H9 (cell line): Measurements from ENCODE around the gene LHFPL5. TPM values are rescaled to one million over a fixed set of nuclear protein-coding genes. Genes with fewer than 3 reads are reported as not detected.

Experiments
- DNase-seq: peaks from one replicate; pipeline ENCODE4 v3.0.0-alpha.2; 2017
- H2AFZ ChIP-seq: one replicate; pipeline ENCODE4 v1.6.1; 2013; ENCODE audit warnings: mild to moderate bottlenecking, low read length, control low read depth, moderate library complexity
- H2AK5ac ChIP-seq: 2 replicates; pipeline ENCODE4 v1.6.1; 2013; ENCODE audit warnings: low read length, control low read depth, mixed read lengths; ENCODE audit not compliant: insufficient read length
- H2BK120ac ChIP-seq: one replicate; pipeline ENCODE4 v1.6.1; 2013; ENCODE audit warnings: low read depth, mild to moderate bottlenecking, low read length, control low read depth, inconsistent platforms; ENCODE audit not compliant: poor library complexity, severe bottlenecking
- H2BK12ac ChIP-seq: 2 replicates; pipeline ENCODE4 v1.6.1; 2013; ENCODE audit warnings: low read length, control low read depth, mixed read lengths, low read depth; ENCODE audit not compliant: insufficient read length
- H2BK15ac ChIP-seq: 2 replicates; pipeline ENCODE4 v1.6.1; 2013; ENCODE audit warnings: low read depth, low read length, control low read depth
- H2BK20ac ChIP-seq: one replicate; pipeline ENCODE4 v1.6.1; 2013; ENCODE audit warnings: low read depth, mild to moderate bottlenecking, low read length, control low read depth, inconsistent platforms; ENCODE audit not compliant: poor library complexity, severe bottlenecking
- H2BK5ac ChIP-seq: 2 replicates; pipeline ENCODE4 v1.6.1; 2013; ENCODE audit warnings: low read length, control low read depth, mixed read lengths; ENCODE audit not compliant: insufficient read length
- H3K14ac ChIP-seq: 2 replicates; pipeline ENCODE4 v1.6.1; 2013; ENCODE audit warnings: low read length, control low read depth; ENCODE audit not compliant: insufficient read depth
- H3K18ac ChIP-seq: 2 replicates; pipeline ENCODE4 v1.6.1; 2013; ENCODE audit warnings: low read depth, mild to moderate bottlenecking, mixed read lengths, low read length, control low read depth; ENCODE audit not compliant: insufficient read length
- H3K23ac ChIP-seq: 2 replicates; pipeline ENCODE4 v1.6.1; 2013; ENCODE audit warnings: low read length, control low read depth, mixed read lengths, low read depth; ENCODE audit not compliant: insufficient read length
- H3K23me2 ChIP-seq: 2 replicates; pipeline ENCODE4 v1.6.1; 2013; ENCODE audit warnings: low read depth, mild to moderate bottlenecking, mixed read lengths, low read length, control low read depth; ENCODE audit not compliant: insufficient read length, poor library complexity, severe bottlenecking
- H3K27ac ChIP-seq: 2 replicates; pipeline ENCODE4 v1.5.1; 2013; ENCODE audit warnings: low read length, control low read depth, mixed read lengths, low read depth; ENCODE audit not compliant: insufficient read length
- H3K27me3 ChIP-seq: 2 replicates; pipeline ENCODE4 v1.6.1; 2013; ENCODE audit warnings: low read length, control low read depth, inconsistent platforms; ENCODE audit not compliant: insufficient read depth
- H3K4ac ChIP-seq: 2 replicates; pipeline ENCODE4 v1.6.1; 2013; ENCODE audit warnings: low read depth, mild to moderate bottlenecking, control low read depth, inconsistent platforms, low read length, moderate library complexity
- H3K4me1 ChIP-seq: 2 replicates; pipeline ENCODE4 v1.6.1; 2013; ENCODE audit warnings: low read length, control low read depth, inconsistent platforms; ENCODE audit not compliant: insufficient read depth
- H3K4me2 ChIP-seq: 2 replicates; pipeline ENCODE4 v1.6.1; 2013; ENCODE audit warnings: low read length, control low read depth, mixed read lengths; ENCODE audit not compliant: insufficient read length, insufficient read depth
- H3K56ac ChIP-seq: 2 replicates; pipeline ENCODE4 v1.6.1; 2013; ENCODE audit warnings: low read depth, mild to moderate bottlenecking, mixed read lengths, low read length, control low read depth; ENCODE audit not compliant: insufficient read length
- H3K79me1 ChIP-seq: 2 replicates; pipeline ENCODE4 v1.6.1; 2013; ENCODE audit warnings: low read depth, mild to moderate bottlenecking, moderate library complexity, low read length, control low read depth, inconsistent platforms; ENCODE audit not compliant: insufficient read depth, poor library complexity, severe bottlenecking
- H3K79me2 ChIP-seq: 2 replicates; pipeline ENCODE4 v1.6.1; 2013; ENCODE audit warnings: low read length, control low read depth, inconsistent platforms; ENCODE audit not compliant: insufficient read depth
- H3K9ac ChIP-seq: 2 replicates; pipeline ENCODE4 v1.6.1; 2013; ENCODE audit warnings: low read length, control low read depth, mixed read lengths; ENCODE audit not compliant: insufficient read length; ENCODE audit errors: extremely low read depth
- H3K9me3 ChIP-seq: one replicate; pipeline ENCODE4 v1.6.1; 2013; ENCODE audit warnings: low read depth, low read length, inconsistent platforms; ENCODE audit not compliant: control insufficient read depth
- H3T11ph ChIP-seq: one replicate; pipeline ENCODE4 v1.6.1; 2013; ENCODE audit warnings: mild to moderate bottlenecking, low read length, control low read depth, inconsistent platforms
- H4K20me1 ChIP-seq: one replicate; pipeline ENCODE4 v1.6.1; 2013; ENCODE audit not compliant: control insufficient read depth, insufficient read length, insufficient read depth
- H4K5ac ChIP-seq: 2 replicates; pipeline ENCODE4 v1.6.1; 2013; ENCODE audit warnings: low read depth, mild to moderate bottlenecking, mixed read lengths, low read length, control low read depth; ENCODE audit not compliant: insufficient read length
- H4K8ac ChIP-seq: replicated peaks from 2 replicates; pipeline ENCODE4 v1.6.1; 2013; ENCODE audit warnings: low read length, control low read depth, mixed read lengths, low read depth; ENCODE audit not compliant: insufficient read length
- H4K91ac ChIP-seq: 2 replicates; pipeline ENCODE4 v1.6.1; 2013; ENCODE audit warnings: low read depth, mild to moderate bottlenecking, moderate library complexity, mixed read lengths, low read length, control low read depth; ENCODE audit not compliant: insufficient read length
- H3K27ac Mint-ChIP-seq, 3 experiments: 2 replicates in 2 of 3; 3 replicates in 1 of 3; pipeline ENCODE4 v1.8.0; 2020 to 2021; ENCODE audit warnings: mixed read lengths in 3 of 3, mild to moderate bottlenecking in 1 of 3, moderate library complexity in 1 of 3
- H3K27me3 Mint-ChIP-seq: 2 replicates; pipeline ENCODE4 v1.8.0; 2021; ENCODE audit warnings: low read depth, mild to moderate bottlenecking, moderate library complexity, mixed read lengths
- H3K36me3 Mint-ChIP-seq, 3 experiments: 2 replicates in 2 of 3; 3 replicates in 1 of 3; pipeline ENCODE4 v1.8.0; 2020 to 2021; ENCODE audit warnings: low read depth in 3 of 3, mixed read lengths in 3 of 3; ENCODE audit not compliant: insufficient read depth in 1 of 3
- H3K4me1 Mint-ChIP-seq, 2 experiments: 2 replicates each; pipeline ENCODE4 v1.8.0; 2020; ENCODE audit warnings: mixed read lengths in 2 of 2
- H3K4me3 Mint-ChIP-seq, 2 experiments: 2 replicates in 1 of 2; 3 replicates in 1 of 2; pipeline ENCODE4 v1.8.0; 2020 to 2021; ENCODE audit warnings: mild to moderate bottlenecking in 2 of 2, mixed read lengths in 2 of 2, moderate library complexity in 1 of 2
- H3K9me3 Mint-ChIP-seq, 2 experiments: 2 replicates in 1 of 2; 3 replicates in 1 of 2; pipeline ENCODE4 v1.8.0; 2020; ENCODE audit warnings: mild to moderate bottlenecking in 2 of 2, mixed read lengths in 2 of 2, moderate library complexity in 1 of 2
- CTCF ChIP-seq: fragments of 200-600 bp; sonication (generic); conservative IDR thresholded peaks from 3 replicates; pipeline ENCODE4 v1.8.0; 2021; ENCODE audit warnings: antibody characterized with exemption, mild to moderate bottlenecking
- WGBS: extraction: QIAGEN DNeasy Blood & Tissue Kit; methylation state at CpG from one replicate; pipeline ENCODE4 v1.1.7; 2013; ENCODE audit warnings: missing lambda C conversion rate, low lambda C conversion rate, mixed read lengths; ENCODE audit not compliant: insufficient read length; ENCODE audit errors: extremely low coverage; 5-methylcytosine and 5-hydroxymethylcytosine counted together
- total RNA-seq: library from RNA; stranded (reverse); gene quantifications from 2 replicates; pipeline ENCODE4 v1.2.1, GENCODE V29; 2021

The LHFPL5 gene
- total RNA-seq, 1 experiment from 2014 or later = not detected

GRCh38 chr6:35859367-35859766 lies 54.2 kb downstream of the LHFPL5 start:
- no peaks in the 10 kb centered on the region for H3K9me3 ChIP-seq
- H2AK5ac ChIP-seq = no peak overlapping the region
- H3K4me2 ChIP-seq = no peak overlapping the region
- H2BK120ac ChIP-seq = no peak overlapping the region
- H3K27ac Mint-ChIP-seq = no peak overlapping the region
- no peak overlapping the region for H3K23ac ChIP-seq
- no peak overlapping the region for H3K56ac ChIP-seq
- H3K79me2 ChIP-seq = no peaks in the 10 kb centered on the region; the same call in 1 of the 2 replicates
- H4K5ac ChIP-seq = no peak overlapping the region
- no CpG with 5 or more reads among the region's 4 CpGs for whole genome bisulfite sequencing
- H2BK5ac ChIP-seq = no peak overlapping the region
- no peak overlapping the region for H3K4ac ChIP-seq
- no peaks in the 10 kb centered on the region for H3K23me2 ChIP-seq
- H3T11ph ChIP-seq = no peak overlapping the region
- no peaks in the 10 kb centered on the region for H3K9me3 Mint-ChIP-seq
- no peak overlapping the region for H4K8ac ChIP-seq
- H3K36me3 Mint-ChIP-seq = peaks cover 50 to 81% (median 74%) of the 10 kb centered on the region in 3 experiments
- no peak overlapping the region for H3K9ac ChIP-seq
- no peak overlapping the region for H3K4me3 Mint-ChIP-seq
- H2BK15ac ChIP-seq = no peak overlapping the region
- H3K27me3 Mint-ChIP-seq = no peaks in the 10 kb centered on the region
- H4K91ac ChIP-seq = no peak overlapping the region
- no peak for TF ChIP-seq CTCF
- H3K4me1 Mint-ChIP-seq = peaks cover 24% of the 10 kb centered on the region in 2 experiments
- H3K4me1 ChIP-seq = no peaks in the 10 kb centered on the region
- H3K27ac ChIP-seq = no peak overlapping the region
- H3K79me1 ChIP-seq = no peaks in the 10 kb centered on the region
- H4K20me1 ChIP-seq = no peaks in the 10 kb centered on the region
- H2BK20ac ChIP-seq = no peak overlapping the region
- H3K14ac ChIP-seq = no peak overlapping the region
- no peaks in the 10 kb centered on the region for H3K27me3 ChIP-seq
- no peak for DNase-seq
- H2BK12ac ChIP-seq = no peak overlapping the region
- no peak overlapping the region for H2AFZ ChIP-seq
- H3K18ac ChIP-seq = no peak overlapping the region

Other genes starting within 250 kb of the LHFPL5 start
- gene FKBP5, start 116.4 kb upstream of the LHFPL5 start, total RNA-seq = 32.9 and 33.9 TPM in 2 replicates
- 1.5 and 1.7 TPM in 2 replicates for gene ARMC12, start 68.3 kb upstream of the LHFPL5 start, total RNA-seq
- gene CLPSL2, start 28.8 kb upstream of the LHFPL5 start, total RNA-seq = 4.4 and 6.0 TPM in 2 replicates
- not detected in 2 replicates for gene CLPSL1, start 24.3 kb upstream of the LHFPL5 start, total RNA-seq
- not detected in 2 replicates for gene CLPS, start 8.0 kb upstream of the LHFPL5 start, total RNA-seq
- gene SRPK1, start 115.7 kb downstream of the LHFPL5 start, total RNA-seq = 91.0 and 93.2 TPM in 2 replicates
- 0.09 and 0.55 TPM in 2 replicates for gene SLC26A8, start 219.3 kb downstream of the LHFPL5 start, total RNA-seq
- 32.4 and 40.5 TPM in 2 replicates for gene MAPK14, start 222.5 kb downstream of the LHFPL5 start, total RNA-seq